HepG2 (cell line): ENCODE results near the gene NUDCD3. TPM values are rescaled to one million over a fixed set of nuclear protein-coding genes. Genes with fewer than 3 reads are reported as not detected.

Source experiments
- ATAC-seq: fragments of 200-7000 bp; cut with Tn5 transposase; 3 replicates; pipeline ENCODE4 v1.9.1; 2020; ENCODE audit warnings: mild to moderate bottlenecking, moderate library complexity
- BruUV-seq: library from RNA; stranded (reverse); fragments of 400-500 nt; replicated peaks from 2 replicates; lab custom pipeline; 2021; lab: Mats Ljungman, UMichigan
- CTCF ChIA-PET: fragments of 300-600 bp; formaldehyde crosslinking; extraction: SDS; loops from one replicate; lab custom pipeline; 2021; ENCODE audit warnings: low total read pairs, inconsistent platforms, low intra/inter-chr PET ratio; lab: Yijun Ruan, JAX
- POLR2A ChIA-PET: fragments of 350-600 bp; sonication (Branson Sonifier 250); formaldehyde crosslinking; loops from one replicate; lab custom pipeline; 2020; ENCODE audit warnings: antibody characterized with exemption, inconsistent platforms; lab: Yijun Ruan, JAX
- DNase-seq: peaks from one replicate; pipeline ENCODE4 v3.0.0-alpha.2; 2015; ENCODE audit warnings: low spot score
- FAIRE-seq: peaks from 3 replicates; lab custom pipeline; 2011; peaks lifted over from hg19 to GRCh38; lab: Jason Lieb, UNC
- H2AFZ ChIP-seq: one replicate; pipeline ENCODE4 v1.6.1; 2011; ENCODE audit warnings: low read length, inconsistent platforms
- H3K27ac ChIP-seq: fragments of 300-600 bp; 3 replicates; pipeline ENCODE4 v1.8.0; 2011; ENCODE audit warnings: mixed run types, mild to moderate bottlenecking, mixed read lengths, low read length, inconsistent platforms; ENCODE audit not compliant: insufficient read depth; ENCODE audit errors: extremely low read length
- H3K27me3 ChIP-seq, 2 experiments: fragments of 200-600 bp in 1 of 2; 2 replicates in 1 of 2; 3 replicates in 1 of 2; pipeline versions ENCODE4 v1.6.0 to v1.8.0; 2011; ENCODE audit warnings: low read length in 2 of 2, mild to moderate bottlenecking in 2 of 2, moderate library complexity in 2 of 2, inconsistent platforms in 1 of 2; ENCODE audit not compliant: insufficient read depth in 2 of 2, control insufficient read depth in 1 of 2
- H3K36me3 ChIP-seq, 2 experiments: fragments of 200-600 bp in 1 of 2; replicated peaks in 1 of 2; 2 replicates in 1 of 2; 3 replicates in 1 of 2; pipeline versions ENCODE4 v1.5.1 to v1.8.0; 2011; ENCODE audit warnings: low read length in 2 of 2, inconsistent platforms in 1 of 2; ENCODE audit not compliant: insufficient read depth in 2 of 2, control insufficient read depth in 1 of 2
- H3K4me1 ChIP-seq: 2 replicates; pipeline ENCODE4 v1.5.1; 2012; ENCODE audit warnings: low read length, inconsistent platforms; ENCODE audit not compliant: insufficient read depth
- H3K4me2 ChIP-seq: 2 replicates; pipeline ENCODE4 v1.6.0; 2011; ENCODE audit warnings: low read depth, low read length, inconsistent platforms
- H3K4me3 ChIP-seq, 3 experiments: fragments of 200-600 bp in 1 of 3; sonication (generic), shearing (Covaris generic) in 1 of 3; replicated peaks in 1 of 3; 2 replicates each; pipeline ENCODE4 v1.5.1; 2011 to 2016; ENCODE audit warnings: low read length in 3 of 3, inconsistent platforms in 2 of 3, low read depth in 2 of 3, mild to moderate bottlenecking in 2 of 3, control low read depth in 1 of 3, mixed read lengths in 1 of 3; ENCODE audit not compliant: insufficient read depth in 1 of 3
- H3K79me2 ChIP-seq: one replicate; pipeline ENCODE4 v1.6.1; 2011; ENCODE audit warnings: low read length, inconsistent platforms; ENCODE audit not compliant: insufficient read depth
- H3K9ac ChIP-seq: 2 replicates; pipeline ENCODE4 v1.6.0; 2011; ENCODE audit warnings: mild to moderate bottlenecking, low read depth, low read length, inconsistent platforms; ENCODE audit not compliant: insufficient read depth
- H3K9me3 ChIP-seq: 2 replicates; pipeline ENCODE4 v1.5.1; 2012; ENCODE audit warnings: mild to moderate bottlenecking, low read length
- H4K20me1 ChIP-seq: 2 replicates; pipeline ENCODE4 v1.6.0; 2011; ENCODE audit warnings: inconsistent platforms, mild to moderate bottlenecking, low read length, moderate library complexity; ENCODE audit not compliant: insufficient read depth
- DMAP1 ChIP-seq: IDR thresholded peaks from 2 replicates; pipeline ENCODE4 v1.6.1; 2016
- ELF3 ChIP-seq: IDR thresholded peaks from 2 replicates; pipeline ENCODE4 v1.6.1; 2016; ENCODE audit warnings: missing genetic modification reagents, missing compliant biosample characterization
- ETS1 ChIP-seq: sonication (generic); formaldehyde crosslinking; IDR thresholded peaks from 2 replicates; pipeline ENCODE4 v1.4.0; 2020; ENCODE audit warnings: missing genetic modification reagents
- IKZF4 ChIP-seq: sonication (generic); formaldehyde crosslinking; IDR thresholded peaks from 2 replicates; pipeline ENCODE4 v1.5.1; 2020; ENCODE audit warnings: borderline replicate concordance, mild to moderate bottlenecking, low read depth, missing genetic modification reagents; ENCODE audit errors: not compliant biosample characterization
- PLRG1 ChIP-seq: fragments of 450-650 bp; conservative IDR thresholded peaks from 2 replicates; pipeline ENCODE4 v1.6.1; 2016
- SAFB2 ChIP-seq: sonication (generic); formaldehyde crosslinking; IDR thresholded peaks from 2 replicates; pipeline ENCODE4 v1.5.1; 2020; ENCODE audit warnings: missing genetic modification reagents, low read depth, mild to moderate bottlenecking, borderline replicate concordance
- SMAD3 ChIP-seq: sonication (generic); formaldehyde crosslinking; IDR thresholded peaks from 2 replicates; pipeline ENCODE4 v1.4.0; 2020; ENCODE audit warnings: missing genetic modification reagents
- SP2 ChIP-seq: sonication (generic); formaldehyde crosslinking; IDR thresholded peaks from 2 replicates; pipeline ENCODE4 v1.5.1; 2020; ENCODE audit warnings: mild to moderate bottlenecking, missing genetic modification reagents
- ZMYM3 ChIP-seq: sonication (generic); formaldehyde crosslinking; IDR thresholded peaks from 2 replicates; pipeline ENCODE4 v1.5.1; 2020; ENCODE audit warnings: mild to moderate bottlenecking, missing genetic modification reagents
- ZNF264 ChIP-seq: sonication (generic); formaldehyde crosslinking; IDR thresholded peaks from 2 replicates; pipeline ENCODE4 v1.4.0; 2020; ENCODE audit warnings: missing genetic modification reagents
- ZNF282 ChIP-seq: fragments of 450-650 bp; IDR thresholded peaks from 2 replicates; pipeline ENCODE4 v1.6.1; 2018; ENCODE audit not compliant: partially characterized antibody
- ZNF34 ChIP-seq: sonication (generic); formaldehyde crosslinking; IDR thresholded peaks from 2 replicates; pipeline ENCODE4 v1.4.0; 2020; ENCODE audit warnings: mild to moderate bottlenecking, missing genetic modification reagents, borderline replicate concordance
- ZNF530 ChIP-seq: sonication (generic); formaldehyde crosslinking; IDR thresholded peaks from 2 replicates; pipeline ENCODE4 v1.5.0; 2020; ENCODE audit warnings: low read depth, mild to moderate bottlenecking, missing genetic modification reagents
- ZNF674 ChIP-seq: sonication (generic); formaldehyde crosslinking; IDR thresholded peaks from 2 replicates; pipeline ENCODE4 v1.5.0; 2020; ENCODE audit warnings: low read depth, mild to moderate bottlenecking, missing genetic modification reagents
- ZNF710 ChIP-seq: sonication (generic); formaldehyde crosslinking; IDR thresholded peaks from 2 replicates; pipeline ENCODE4 v1.5.0; 2020; ENCODE audit warnings: mild to moderate bottlenecking, missing genetic modification reagents, borderline replicate concordance
- ZNF800 ChIP-seq: sonication (generic); formaldehyde crosslinking; IDR thresholded peaks from 2 replicates; pipeline ENCODE4 v1.4.0; 2020; ENCODE audit warnings: missing genetic modification reagents
- WGBS: methylation state at CpG from one replicate; pipeline ENCODE4 v1.1.6; 2017; ENCODE audit warnings: low lambda C conversion rate; 5-methylcytosine and 5-hydroxymethylcytosine counted together
- in situ Hi-C: cut with HindIII; loops from 2 replicates; pipeline ENCODE4 v1.10.0; 2017; ENCODE audit warnings: low pct_unique_long_range_greater_than_20kb; ENCODE audit not compliant: extremely low pct_ligation_motif_present
- intact Hi-C: fragments of 100-400 bp; cut with micrococcal nuclease; formaldehyde crosslinking; loops from one replicate; pipeline ENCODE4 v1.10.0; 2022; ENCODE audit not compliant: unreplicated experiment
- polyA plus RNA-seq, 8 experiments: library from polyadenylated mRNA; depleted of rRNA in 3 of 8; stranded (reverse) in 7 of 8; unstranded in 1 of 8; fragments of >200 nt; fragmentation: Illumina TruSeq in 4 of 8; extraction: Trizol in 4 of 8; gene quantifications; 2 replicates each; pipeline versions ENCODE4 v1.2.1 to v1.2.3, GENCODE V29; 2011 to 2016; ENCODE audit warnings: low read depth in 4 of 8, missing spikeins in 1 of 8, mixed read lengths in 1 of 8; ENCODE audit not compliant: insufficient read depth in 1 of 8
- total RNA-seq, 5 experiments: library from RNA; depleted of rRNA; stranded (reverse); fragments of >200 nt; fragmentation: Illumina TruSeq; extraction: Trizol; gene quantifications; 2 replicates each; pipeline ENCODE4 v1.2.3, GENCODE V29; 2016; ENCODE audit warnings: low read depth in 1 of 5
- TF ChIP-seq, protein P1 (sequence below): sonication (generic); formaldehyde crosslinking; IDR thresholded peaks from 2 replicates; pipeline ENCODE4 v1.4.0; 2020; ENCODE audit warnings: missing genetic modification reagents
- TF ChIP-seq, protein P2 (sequence below): sonication (generic); formaldehyde crosslinking; IDR thresholded peaks from 2 replicates; pipeline ENCODE4 v1.4.0; 2020; ENCODE audit warnings: missing genetic modification reagents; ENCODE audit errors: not compliant biosample characterization

The NUDCD3 gene
- total and polyA plus RNA-seq, 2 of the 13 experiments (the other 11 are each of a cell fraction or from before 2014, with no cell fraction given): 20.8 to 49.9 TPM

GRCh38 chr7:44391746-44392617, 98.5 kb downstream of the NUDCD3 start:
- intact Hi-C loops (no loop called here), in situ Hi-C loops (no loop called here)
- Histone ChIP-seq H3K79me2 (no peaks in the 10 kb centered on the region), H3K4me2 (no peak overlapping the region), H4K20me1 (no peaks in the 10 kb centered on the region), H3K27ac (no peak overlapping the region), H3K9me3 (no peaks in the 10 kb centered on the region), H3K9ac (no peak overlapping the region), H3K27me3 (no peaks in the 10 kb centered on the region), H3K4me1 (no peaks in the 10 kb centered on the region), H2AFZ (no peak overlapping the region), H3K36me3 (peaks cover 21 to 69% of the 10 kb centered on the region in 2 experiments), H3K4me3 (no peak overlapping the region)
- TF ChIP-seq DMAP1 (CRISPR knock-in tag): no peak
- no peak for TF ChIP-seq ZNF800 (CRISPR knock-in tag)
- TF ChIP-seq SMAD3 (CRISPR knock-in tag): no peak
- TF ChIP-seq ZNF264 (CRISPR knock-in tag): no peak
- TF ChIP-seq, protein P1, sequence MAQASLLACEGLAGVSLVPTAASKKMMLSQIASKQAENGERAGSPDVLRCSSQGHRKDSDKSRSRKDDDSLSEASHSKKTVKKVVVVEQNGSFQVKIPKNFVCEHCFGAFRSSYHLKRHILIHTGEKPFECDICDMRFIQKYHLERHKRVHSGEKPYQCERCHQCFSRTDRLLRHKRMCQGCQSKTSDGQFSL (CRISPR knock-in tag): no peak
- TF ChIP-seq ZNF674 (CRISPR knock-in tag): no peak
- TF ChIP-seq SP2 (CRISPR knock-in tag): no peak
- TF ChIP-seq ZMYM3 (CRISPR knock-in tag): no peak
- TF ChIP-seq ELF3 (CRISPR knock-in tag): no peak
- no peak for TF ChIP-seq PLRG1
- TF ChIP-seq, protein P2, sequence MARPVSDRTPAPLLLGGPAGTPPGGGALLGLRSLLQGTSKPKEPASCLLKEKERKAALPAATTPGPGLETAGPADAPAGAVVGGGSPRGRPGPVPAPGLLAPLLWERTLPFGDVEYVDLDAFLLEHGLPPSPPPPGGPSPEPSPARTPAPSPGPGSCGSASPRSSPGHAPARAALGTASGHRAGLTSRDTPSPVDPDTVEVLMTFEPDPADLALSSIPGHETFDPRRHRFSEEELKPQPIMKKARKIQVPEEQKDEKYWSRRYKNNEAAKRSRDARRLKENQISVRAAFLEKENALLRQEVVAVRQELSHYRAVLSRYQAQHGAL: no peak
- TF ChIP-seq ZNF282: no peak
- no peak for TF ChIP-seq ZNF34
- TF ChIP-seq ZNF530 (CRISPR knock-in tag): no peak
- TF ChIP-seq ETS1: no peak
- no peak for TF ChIP-seq IKZF4 (CRISPR knock-in tag)
- no peak for TF ChIP-seq SAFB2
- TF ChIP-seq ZNF710 (CRISPR knock-in tag): no peak
- no TSS peak for BruUV-seq
- CTCF ChIA-PET: no interaction called here
- no peak for DNase-seq
- no peak for FAIRE-seq
- WGBS: 98% methylated on average over 8 of the region's 11 CpGs
- ATAC-seq: no peak
- POLR2A ChIA-PET: no interaction called here
